Measurements from ENCODE around the gene PSMD13.
A peak's percentile ranks its signal among the peaks of the same experiment; 100 is the strongest.

Gene PSMD13

GRCh38 chr11:287821-288477 lies 51.2 kb downstream of the PSMD13 start:
- DNase-seq (ENCODE audit: low read depth in 3 of 3) = peak in 1 of 3 experiments; percentile 57

- no peak for DNase-seq (ENCODE audit: low read depth in 3 of 3)
Measured at GRCh38 chr11:288478-289397, 52.0 kb downstream of the PSMD13 start, which contains the start of gene PGGHG. TSS of gene PGGHG (plus strand) at chr11:289126. CDS start at chr11:289817, 691 bp downstream.

- no peak for DNase-seq (ENCODE audit: low read depth in 3 of 3)
Measured at GRCh38 chr11:289398-289711, 52.6 kb downstream of the PSMD13 start.

DNA sequence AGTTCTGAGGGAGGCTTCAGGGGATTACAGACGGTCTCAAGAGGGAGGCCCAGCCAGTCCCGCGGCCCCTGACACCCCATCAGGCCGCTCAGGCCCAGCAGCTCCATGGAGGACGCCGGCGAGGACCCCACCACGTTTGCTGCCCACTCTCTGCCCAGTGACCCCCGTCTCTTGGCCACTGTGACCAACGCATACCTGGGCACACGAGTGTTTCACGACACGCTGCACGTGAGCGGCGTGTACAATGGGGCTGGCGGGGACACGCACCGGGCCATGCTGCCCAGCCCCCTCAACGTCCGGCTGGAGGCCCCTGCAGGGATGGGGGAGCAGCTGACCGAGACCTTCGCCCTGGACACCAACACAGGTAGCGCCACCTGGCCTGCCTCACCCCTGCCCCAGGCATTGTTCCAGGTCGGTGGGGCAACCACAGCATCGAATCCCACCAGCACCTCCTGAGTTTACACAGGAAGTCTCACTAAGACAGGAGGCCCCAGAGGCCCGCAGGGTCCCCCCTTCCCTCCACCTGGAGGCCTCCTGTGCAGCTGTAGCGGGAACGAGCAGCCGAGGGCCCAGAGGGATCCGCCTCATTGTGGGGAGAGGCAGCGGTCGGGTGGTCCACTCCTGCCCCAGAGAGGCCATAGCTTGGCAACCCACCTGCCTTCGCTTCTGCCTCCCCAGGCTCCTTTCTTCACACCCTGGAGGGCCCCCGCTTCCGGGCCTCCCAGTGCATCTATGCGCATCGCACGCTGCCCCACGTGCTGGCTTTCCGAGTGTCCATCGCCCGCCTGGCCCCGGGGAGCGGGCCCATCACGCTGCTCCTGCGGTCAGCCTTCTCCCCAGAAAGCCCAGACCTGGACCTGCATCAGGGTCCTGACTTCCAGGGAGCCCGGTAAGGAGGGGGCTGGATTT lies 53.2 kb downstream of the PSMD13 start:
- DNase-seq (ENCODE audit: low read depth in 3 of 3) = no peak

DNA sequence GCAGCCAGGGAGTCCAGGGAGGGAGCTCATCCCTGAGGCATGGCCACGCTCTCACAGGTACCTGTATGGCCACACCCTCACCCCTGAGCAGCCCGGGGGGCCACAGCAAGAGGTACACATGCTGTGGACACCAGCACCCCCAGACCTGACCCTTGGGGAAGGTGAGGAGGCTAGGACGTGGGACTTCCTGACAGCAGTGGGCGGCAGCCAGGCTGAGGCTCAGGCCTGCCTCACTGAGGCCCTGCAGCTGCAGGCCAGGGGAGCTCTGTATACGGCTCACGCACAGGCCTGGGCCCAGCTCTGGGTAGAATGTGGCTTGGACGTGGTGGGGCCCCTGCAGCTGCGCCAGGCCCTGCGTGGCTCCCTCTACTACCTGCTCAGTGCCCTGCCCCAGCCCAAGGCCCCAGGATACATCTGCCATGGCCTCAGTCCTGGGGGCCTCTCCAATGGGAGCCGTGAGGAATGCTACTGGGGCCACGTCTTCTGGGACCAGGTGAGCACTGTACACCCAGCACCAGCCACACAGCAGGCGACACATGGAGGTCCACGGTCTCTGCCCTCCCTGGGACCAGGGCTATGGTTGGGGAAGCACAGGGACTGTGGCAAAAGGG lies 54.0 kb downstream of the PSMD13 start:
- DNase-seq (ENCODE audit: low read depth in 3 of 3) = no peak

- no peak for DNase-seq (ENCODE audit: low read depth in 3 of 3)
Measured at GRCh38 chr11:291281-292210, 54.8 kb downstream of the PSMD13 start.

DNA sequence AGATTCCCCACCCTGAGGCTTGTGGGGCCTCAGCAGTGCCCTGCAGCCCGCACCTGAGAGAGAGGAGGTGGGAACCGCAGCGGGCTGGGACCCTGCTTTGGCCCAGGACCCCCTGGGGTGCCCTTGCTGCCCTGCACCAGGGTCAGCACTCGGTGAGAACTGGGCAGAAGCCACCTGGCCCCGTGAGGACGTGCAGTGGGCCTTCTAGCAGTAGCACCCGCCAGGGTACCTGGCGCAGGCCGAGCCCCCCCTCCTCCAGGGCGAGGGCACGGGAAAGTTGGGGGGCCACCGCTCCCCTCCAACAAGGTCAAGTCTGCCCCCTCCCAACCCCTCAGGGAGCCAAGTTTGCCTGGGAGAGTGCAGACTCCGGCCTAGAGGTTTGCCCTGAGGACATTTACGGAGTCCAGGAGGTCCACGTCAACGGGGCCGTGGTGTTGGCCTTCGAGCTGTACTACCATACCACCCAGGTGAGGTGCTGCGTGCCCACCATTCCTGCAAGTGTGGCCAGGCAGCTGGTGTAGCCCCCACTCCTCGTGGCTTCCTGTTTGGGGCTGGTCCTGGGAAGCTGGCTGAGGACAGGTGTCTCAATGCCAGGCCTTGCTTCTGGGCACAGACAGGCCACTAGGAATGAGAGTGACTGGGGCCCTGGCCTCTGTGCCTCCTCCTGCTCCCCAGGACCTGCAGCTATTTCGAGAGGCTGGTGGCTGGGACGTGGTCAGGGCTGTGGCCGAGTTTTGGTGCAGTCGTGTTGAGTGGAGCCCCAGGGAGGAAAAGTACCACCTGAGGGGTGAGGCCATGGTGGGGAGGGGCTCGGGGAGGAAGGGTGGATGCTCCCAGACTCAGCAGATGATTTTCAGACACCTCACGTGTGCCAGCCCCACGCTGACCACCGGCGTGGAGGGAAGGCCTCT lies 55.7 kb downstream of the PSMD13 start:
- no peak for DNase-seq (ENCODE audit: low read depth in 3 of 3)

- no peak for DNase-seq (ENCODE audit: low read depth in 3 of 3)
Measured at GRCh38 chr11:293271-293851, 56.6 kb downstream of the PSMD13 start.

- no peak for DNase-seq (ENCODE audit: low read depth in 3 of 3)
Measured at GRCh38 chr11:293852-294661, 57.3 kb downstream of the PSMD13 start.

DNA sequence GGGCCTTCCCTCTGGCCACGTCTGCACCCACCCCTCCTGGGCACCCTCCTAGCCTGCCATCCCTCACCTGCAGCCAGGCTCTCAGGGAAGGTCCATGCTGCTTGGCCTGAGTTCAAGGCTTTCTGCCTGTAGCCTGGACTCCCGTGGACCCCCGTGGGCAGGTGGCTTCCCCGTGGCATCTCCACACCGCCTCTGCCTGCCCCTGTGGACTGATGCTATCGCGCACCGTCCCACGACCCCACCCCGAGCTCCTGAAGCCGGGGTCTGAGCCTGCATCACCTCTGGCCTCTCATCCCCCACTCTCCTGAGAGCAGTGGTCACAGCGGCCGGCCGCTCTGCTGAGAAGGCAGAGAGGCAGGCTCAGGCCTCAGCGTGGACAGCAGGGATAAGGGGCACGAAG lies 58.0 kb downstream of the PSMD13 start:
- DNase-seq (ENCODE audit: low read depth in 3 of 3) = no peak

DNA sequence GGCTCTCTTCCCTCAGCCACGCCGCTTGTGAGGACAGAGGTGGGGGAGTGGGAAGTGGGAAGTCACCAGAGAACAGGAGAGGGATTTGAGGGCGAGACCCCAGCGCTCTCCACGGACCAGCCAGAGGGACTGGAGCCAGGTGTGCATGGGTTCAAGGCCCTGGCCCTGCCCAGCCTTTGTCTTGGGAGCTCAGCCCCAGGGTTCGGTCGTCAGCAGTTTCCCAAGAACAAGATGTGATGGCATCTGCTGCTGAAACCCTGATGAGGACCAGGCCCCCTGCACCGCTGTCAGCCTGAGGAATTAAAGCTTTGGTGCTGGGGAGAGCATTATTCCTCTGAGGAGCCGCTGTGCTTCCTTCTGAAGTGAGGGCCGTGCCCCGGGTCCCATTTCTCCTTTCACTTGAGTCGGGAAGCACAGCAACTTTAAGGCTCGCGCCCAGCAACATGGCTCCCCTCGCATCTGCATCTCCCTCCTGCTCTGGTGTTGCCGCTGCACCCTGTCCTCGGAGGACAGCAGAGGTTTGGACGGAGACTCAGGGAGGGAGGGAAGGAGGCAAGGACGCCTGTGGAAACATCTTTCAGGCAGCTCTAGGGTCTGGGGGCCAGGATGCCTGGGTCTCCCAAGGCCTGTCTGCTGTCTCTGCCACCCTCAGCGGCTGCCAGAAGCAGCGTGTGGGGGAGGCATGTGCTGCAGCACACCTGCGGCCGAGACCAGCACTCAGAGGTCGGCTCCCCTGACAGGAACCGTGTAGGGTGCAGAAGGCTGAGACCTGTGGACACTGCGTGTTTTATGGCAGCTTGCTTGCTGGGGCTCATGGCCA lies 58.8 kb downstream of the PSMD13 start:
- no peak for DNase-seq (ENCODE audit: low read depth in 3 of 3)

GRCh38 chr11:296171-297050 lies 59.6 kb downstream of the PSMD13 start:
- DNase-seq (ENCODE audit: low read depth in 3 of 3) = no peak

DNA sequence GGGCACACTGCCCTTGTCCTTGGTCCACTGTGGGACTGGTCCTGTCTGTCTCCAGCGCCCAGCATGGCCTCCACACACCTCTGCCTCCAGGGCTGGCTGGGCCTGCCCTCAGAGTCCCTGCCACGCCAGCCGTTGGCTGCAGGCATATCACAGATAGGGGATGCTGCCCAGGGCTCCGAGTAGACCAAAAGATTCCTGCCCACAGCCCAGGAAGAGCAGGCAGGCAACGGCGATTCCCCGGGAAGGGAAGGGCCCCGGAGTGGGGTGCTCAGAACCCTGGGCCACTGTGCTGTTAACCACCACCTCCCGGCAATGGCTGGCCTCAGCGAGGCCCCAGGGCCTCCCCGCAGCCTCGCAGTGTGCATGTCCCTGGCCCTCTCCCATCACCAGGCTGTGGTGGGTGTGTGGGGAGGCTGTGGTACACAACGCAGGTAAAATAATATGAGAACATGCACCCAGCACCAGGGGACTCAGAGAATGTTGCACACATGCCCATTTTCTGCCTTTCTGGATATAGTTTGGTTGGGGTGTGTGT lies 60.3 kb downstream of the PSMD13 start:
- DNase-seq (ENCODE audit: low read depth in 3 of 3) = no peak

DNA sequence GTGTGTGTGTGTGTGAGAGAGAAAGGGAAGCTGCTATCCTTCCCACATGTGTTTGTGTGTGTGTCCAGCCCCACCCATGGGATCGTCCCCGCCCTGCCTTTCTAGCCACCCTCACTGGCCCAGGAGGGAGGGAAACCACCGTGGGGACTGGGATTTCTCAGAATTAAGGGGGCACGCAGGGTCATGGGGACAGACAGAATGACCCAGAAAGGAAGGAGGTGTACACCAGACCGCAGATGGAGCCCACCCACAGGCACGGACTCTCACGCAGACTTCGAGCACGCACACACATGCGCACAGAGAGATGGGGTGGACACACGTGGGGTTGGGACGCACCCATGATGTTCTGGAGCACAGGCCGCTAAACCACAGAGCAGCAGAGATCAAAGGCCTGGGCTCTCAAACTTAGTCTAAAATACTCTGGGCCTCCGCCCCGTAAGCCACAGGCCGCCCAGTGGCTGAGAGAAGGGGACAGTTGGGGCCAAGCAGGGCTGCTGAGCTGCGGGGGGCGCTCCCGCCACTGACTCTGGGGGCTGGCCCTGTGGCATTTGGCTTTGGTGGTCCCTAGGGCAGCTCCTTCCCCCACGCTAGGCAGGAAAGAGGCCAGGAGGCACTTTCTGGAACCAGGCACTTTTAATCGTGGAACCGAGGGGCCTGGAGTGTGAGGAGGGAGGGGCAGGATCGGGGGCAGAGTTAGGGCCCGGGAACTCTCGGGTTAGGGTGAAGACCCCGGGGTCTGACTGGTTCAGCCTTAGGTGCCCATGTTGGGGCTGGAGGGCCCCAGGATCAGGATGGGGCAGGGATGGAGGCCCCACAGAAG lies 61.0 kb downstream of the PSMD13 start:
- DNase-seq (ENCODE audit: low read depth in 3 of 3) = no peak

GRCh38 chr11:298406-299065 lies 61.8 kb downstream of the PSMD13 start:
- no peak for DNase-seq (ENCODE audit: low read depth in 3 of 3)

All from stimulated activated CD4-positive, alpha-beta T cell treated with anti-CD3 and anti-CD28 coated beads, TNF-alpha, amount 100 ng/mL, for 4 hours (primary cell).